Colon (tissue), 2 donors: Measurements from ENCODE around the gene CHD5.

Source experiments
- FAIRE-seq: peaks from 2 replicates; lab custom pipeline; 2012; peaks lifted over from hg19 to GRCh38; lab: Jason Lieb, UNC
- donor health status: control.
- donor health status: control.

Gene CHD5

GRCh38 chr1:6130596-6130995 is 49.5 kb downstream of the CHD5 start:
- FAIRE-seq, result no peak

- FAIRE-seq, result no peak
These were observed 50.1 kb downstream of the CHD5 start for GRCh38 chr1:6130036-6130435.

- FAIRE-seq, result no peak
These were observed 50.8 kb downstream of the CHD5 start for GRCh38 chr1:6129313-6129712.

DNA sequence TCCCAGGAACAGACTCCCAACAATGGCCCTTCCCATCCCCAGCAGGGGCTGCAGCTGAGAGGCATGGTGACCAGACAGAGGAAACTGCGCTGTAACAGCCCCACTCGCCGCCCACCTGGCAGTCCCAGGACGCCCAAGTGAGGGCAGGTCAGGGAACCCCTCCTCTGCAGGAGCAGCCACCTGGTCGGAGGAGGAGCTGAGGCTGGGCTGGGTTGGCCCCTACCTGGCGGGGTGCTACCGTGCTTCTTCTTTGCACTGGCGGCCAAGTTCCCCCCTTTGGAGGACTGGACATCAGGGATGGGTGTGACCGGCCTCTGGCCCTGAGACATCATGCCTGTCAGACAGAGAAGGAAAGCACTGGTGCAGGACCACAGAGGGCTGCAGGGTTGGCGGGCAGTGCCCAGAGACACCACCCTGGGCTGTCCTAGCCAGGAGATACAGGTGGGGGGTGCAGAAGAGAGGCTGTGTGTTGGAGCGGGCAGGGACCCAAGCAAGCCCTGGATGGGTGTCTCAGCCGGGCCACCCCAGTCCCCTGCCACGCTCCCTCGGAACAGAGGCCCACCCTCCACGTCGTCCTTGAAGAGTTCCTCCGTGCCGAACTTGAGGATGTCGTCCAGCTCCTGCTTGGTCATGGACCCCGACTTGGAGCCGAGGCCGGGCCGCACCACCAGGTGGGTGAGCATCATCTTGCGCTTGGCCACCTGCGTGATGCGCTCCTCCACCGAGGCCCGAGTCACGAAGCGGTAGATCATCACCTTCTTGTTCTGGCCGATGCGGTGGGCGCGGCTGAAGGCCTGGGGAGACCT is 51.6 kb downstream of the CHD5 start:
- no peak for FAIRE-seq

GRCh38 chr1:6127587-6128163 is 52.4 kb downstream of the CHD5 start:
- FAIRE-seq, result no peak

DNA sequence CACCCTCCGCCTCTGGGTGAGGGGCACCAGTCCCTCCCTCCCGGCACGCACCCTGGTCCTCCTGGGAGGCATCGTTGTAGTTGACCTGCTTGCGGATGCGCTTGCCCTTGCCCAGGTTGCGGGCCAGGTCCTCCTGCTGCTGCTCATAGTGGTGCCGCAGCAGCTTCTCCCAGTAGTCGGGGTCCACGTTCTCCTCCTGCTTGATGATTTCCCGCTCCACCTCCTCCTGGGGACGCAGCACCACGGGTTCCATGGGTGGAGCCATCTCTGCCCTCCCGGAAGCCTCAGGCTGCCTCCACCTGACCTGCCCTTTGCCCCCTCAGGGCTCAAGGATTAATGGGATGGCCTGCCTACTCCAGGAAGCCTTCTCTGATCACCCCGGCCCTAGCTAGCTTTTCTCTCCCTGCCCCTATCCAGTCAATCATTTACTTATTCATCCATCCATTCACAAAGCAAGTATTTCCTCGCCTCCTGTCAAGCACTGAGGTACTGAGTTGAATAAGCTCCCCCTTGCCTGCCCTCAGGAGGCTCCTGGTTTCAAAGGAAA is 53.5 kb downstream of the CHD5 start:
- no peak for FAIRE-seq

- FAIRE-seq, result no peak
These were observed 54.1 kb downstream of the CHD5 start for GRCh38 chr1:6126028-6126427.

GRCh38 chr1:6125366-6125765 is 54.8 kb downstream of the CHD5 start:
- no peak for FAIRE-seq

DNA sequence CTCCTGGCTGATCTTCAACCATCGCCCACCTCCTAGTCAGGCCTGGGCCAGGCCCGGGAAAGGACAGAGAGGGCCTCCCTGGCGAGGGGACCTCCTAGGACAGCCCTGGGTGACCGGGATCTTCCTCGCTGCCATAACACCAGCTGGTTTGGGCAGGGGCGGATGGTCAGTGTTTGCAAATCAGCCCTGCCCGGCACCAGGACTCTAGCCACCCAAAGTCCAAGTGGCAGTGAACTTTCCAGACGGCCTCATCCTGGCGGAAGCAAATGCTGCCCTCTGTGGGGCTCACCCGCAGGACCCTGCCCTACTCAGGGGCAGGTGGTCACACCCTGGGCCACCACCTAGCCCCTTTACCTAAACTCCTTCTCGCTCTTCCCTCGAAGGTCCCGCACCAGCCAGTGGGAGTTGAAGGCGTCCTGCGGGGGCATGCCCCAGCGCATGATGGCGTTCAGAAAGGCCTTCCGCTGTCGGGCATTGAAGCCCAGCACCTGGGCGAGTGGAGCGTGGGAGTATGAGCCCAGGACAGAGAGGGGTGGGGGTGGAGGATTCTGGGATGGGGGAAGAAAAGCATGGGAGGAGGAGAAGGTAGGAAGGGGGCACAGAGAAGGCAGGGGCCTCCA is 55.3 kb downstream of the CHD5 start:
- no peak for FAIRE-seq

GRCh38 chr1:6124341-6124740 is 55.8 kb downstream of the CHD5 start:
- FAIRE-seq, result no peak

- no peak for FAIRE-seq
These were observed 56.3 kb downstream of the CHD5 start for GRCh38 chr1:6123816-6124215.

DNA sequence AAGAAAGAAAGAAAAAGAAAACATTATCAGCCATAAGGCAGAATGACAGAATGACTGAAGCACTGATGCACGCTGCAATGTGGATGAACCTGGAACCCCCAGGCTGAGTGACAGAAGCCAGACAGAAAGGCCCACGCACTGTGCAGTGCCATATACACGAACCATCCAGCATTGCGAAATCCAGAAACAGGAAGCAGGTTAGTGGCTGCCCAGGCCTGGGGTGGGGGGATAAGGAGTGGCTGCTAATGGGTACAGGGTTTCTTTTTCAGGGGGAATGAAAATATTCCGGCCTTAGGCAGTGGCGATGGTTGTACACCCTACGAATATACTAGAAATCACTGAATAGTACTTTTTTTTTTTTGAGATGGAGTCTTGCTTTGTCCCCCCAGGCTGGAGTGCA is 57.0 kb downstream of the CHD5 start:
- FAIRE-seq, result no peak

DNA sequence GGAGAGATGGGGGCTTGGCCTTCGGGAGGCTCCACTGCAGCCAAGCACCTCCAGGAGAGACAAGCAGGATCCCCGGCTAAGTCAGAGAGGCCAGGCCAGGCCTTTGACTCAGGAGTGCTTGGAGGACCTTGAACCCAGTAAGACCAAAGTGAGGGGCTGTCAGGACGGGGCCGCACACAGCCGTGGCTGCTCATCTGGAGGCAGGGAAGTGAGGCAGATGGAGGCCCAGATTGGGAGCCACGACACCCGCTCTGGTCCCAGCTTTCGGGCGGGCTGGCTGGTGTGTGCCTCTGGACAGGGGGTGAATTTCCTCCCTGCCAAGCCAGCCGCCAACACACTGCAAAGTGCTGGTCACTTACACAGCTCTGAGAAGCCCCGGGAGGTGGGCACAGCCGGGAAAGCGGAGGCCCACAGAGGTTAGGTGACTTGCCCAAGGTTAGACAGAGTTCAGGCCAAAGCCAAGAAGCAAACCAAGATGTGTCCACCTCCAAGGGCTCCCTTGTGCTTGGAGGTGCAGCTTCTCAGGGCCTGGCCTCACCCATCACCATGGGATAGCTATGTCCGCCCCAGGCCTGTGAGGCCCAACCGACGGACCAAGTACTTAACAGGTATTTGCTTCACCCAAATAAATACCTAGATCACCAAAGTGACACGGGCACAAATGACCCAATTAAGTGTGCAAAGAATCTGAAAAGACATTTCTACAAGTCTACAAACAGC is 58.3 kb downstream of the CHD5 start:
- FAIRE-seq, result no peak

DNA sequence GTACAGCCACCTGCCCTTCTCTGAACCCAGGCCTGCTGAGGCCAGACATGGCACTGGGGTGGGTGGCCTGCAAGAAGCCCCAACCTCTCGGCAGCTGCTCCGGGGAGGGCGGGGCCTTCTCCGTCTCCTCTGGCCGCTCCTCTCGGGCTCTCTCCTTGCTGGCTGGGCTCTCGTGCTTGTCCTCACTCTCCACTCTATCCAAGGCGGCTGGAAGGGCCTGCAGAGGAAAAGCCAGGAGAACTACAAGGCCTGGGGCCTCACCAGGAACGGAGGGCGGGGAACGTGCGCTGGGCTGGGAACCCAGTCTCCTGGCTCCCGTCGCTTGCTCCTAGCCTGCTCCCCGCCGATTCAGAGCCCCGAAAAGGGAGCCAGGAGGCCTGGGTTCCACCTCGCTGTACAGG is 59.1 kb downstream of the CHD5 start:
- no peak for FAIRE-seq

- FAIRE-seq, result no peak
These were observed 61.7 kb downstream of the CHD5 start for GRCh38 chr1:6118415-6118814.

GRCh38 chr1:6117624-6118023 is 62.5 kb downstream of the CHD5 start:
- FAIRE-seq, result no peak

- FAIRE-seq, result no peak
These were observed 63.1 kb downstream of the CHD5 start for GRCh38 chr1:6117064-6117463.

GRCh38 chr1:6116137-6116536 is 64.0 kb downstream of the CHD5 start:
- no peak for FAIRE-seq

DNA sequence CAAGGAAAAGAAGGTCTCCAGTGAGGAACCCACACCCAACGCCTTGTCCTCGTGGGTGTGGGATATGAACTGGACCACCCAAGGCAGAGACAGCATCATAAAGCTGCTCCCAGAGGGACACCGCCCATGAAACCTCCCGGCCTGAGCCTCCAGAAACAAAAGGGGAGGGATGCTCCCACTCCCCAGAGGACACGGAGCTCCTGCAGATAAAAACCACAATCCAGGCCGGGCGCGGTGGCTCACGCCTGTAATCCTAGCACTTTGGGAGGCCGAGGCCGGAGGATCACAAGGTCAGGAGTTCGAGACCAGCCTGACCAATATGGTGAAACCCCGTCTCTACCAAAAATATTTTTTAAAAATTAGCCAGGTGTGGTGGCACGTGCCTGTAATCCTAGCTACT is 66.4 kb downstream of the CHD5 start:
- FAIRE-seq, result no peak

- FAIRE-seq, result no peak
These were observed 67.0 kb downstream of the CHD5 start for GRCh38 chr1:6113116-6113515.

- no peak for FAIRE-seq
These were observed 67.5 kb downstream of the CHD5 start for GRCh38 chr1:6112690-6113005.

- no peak for FAIRE-seq
These were observed 68.0 kb downstream of the CHD5 start for GRCh38 chr1:6111991-6112689.
